Rectal smooth muscle tissue (tissue), 1 donor: ENCODE measurements around the gene PRSS56.

Source experiments
- H3K27ac ChIP-seq: one replicate; pipeline ENCODE4 v1.7.0; 2013; ENCODE audit warnings: low read depth, low read length, inconsistent platforms
- H3K27me3 ChIP-seq: one replicate; pipeline ENCODE4 v1.7.0; 2013; ENCODE audit warnings: low read length; ENCODE audit not compliant: control insufficient read depth, insufficient read depth
- H3K36me3 ChIP-seq: one replicate; pipeline ENCODE4 v1.7.0; 2013; ENCODE audit warnings: low read length; ENCODE audit not compliant: control insufficient read depth, insufficient read depth
- H3K4me1 ChIP-seq: one replicate; pipeline ENCODE4 v1.7.0; 2013; ENCODE audit warnings: low read length; ENCODE audit not compliant: control insufficient read depth, insufficient read depth
- H3K4me3 ChIP-seq: one replicate; pipeline ENCODE4 v1.7.0; 2013; ENCODE audit warnings: low read length
- H3K9ac ChIP-seq: one replicate; pipeline ENCODE4 v1.7.0; 2013; ENCODE audit warnings: low read length

Gene PRSS56

GRCh38 chr2:232519581-232520438 is at the start of gene PRSS56:
Gene PRSS56, plus strand, starts transcription at chr2:232520388. Its CDS starts 211 bp downstream, at chr2:232520599.
- Histone ChIP-seq H3K36me3 (no peaks in the 10 kb centered on the region), H3K4me3 (no peak within 1 kb of the TSS), H3K27me3 (peaks cover 29% of the 10 kb centered on the region), H3K9ac (no peak within 1 kb of the TSS), H3K4me1 (no peaks in the 10 kb centered on the region), H3K27ac (no peak within 1 kb of the TSS)

GRCh38 chr2:232473467-232473890 is 46.7 kb upstream of the PRSS56 start:
- no peaks in the 10 kb centered on the region for H3K4me1 ChIP-seq
- no peak overlapping the region for H3K9ac ChIP-seq
- H3K4me3 ChIP-seq, result no peak overlapping the region
- no peaks in the 10 kb centered on the region for H3K36me3 ChIP-seq
- no peaks in the 10 kb centered on the region for H3K27me3 ChIP-seq
- H3K27ac ChIP-seq, result no peak overlapping the region

GRCh38 chr2:232476045-232476444 is 44.1 kb upstream of the PRSS56 start:
- no peaks in the 10 kb centered on the region for H3K4me1 ChIP-seq
- no peak overlapping the region for H3K4me3 ChIP-seq
- no peak overlapping the region for H3K9ac ChIP-seq
- H3K36me3 ChIP-seq, result no peaks in the 10 kb centered on the region
- no peaks in the 10 kb centered on the region for H3K27me3 ChIP-seq
- H3K27ac ChIP-seq, result no peak overlapping the region

GRCh38 chr2:232476791-232477190 is 43.4 kb upstream of the PRSS56 start:
- Histone ChIP-seq H3K4me1 (no peaks in the 10 kb centered on the region), H3K36me3 (no peaks in the 10 kb centered on the region), H3K4me3 (no peak overlapping the region), H3K27me3 (no peaks in the 10 kb centered on the region), H3K9ac (no peak overlapping the region), H3K27ac (no peak overlapping the region)

- Histone ChIP-seq H3K4me1 (no peaks in the 10 kb centered on the region), H3K4me3 (no peak overlapping the region), H3K36me3 (no peaks in the 10 kb centered on the region), H3K27me3 (no peaks in the 10 kb centered on the region), H3K27ac (no peak overlapping the region), H3K9ac (no peak overlapping the region)
Measured at GRCh38 chr2:232477751-232478510, 42.3 kb upstream of the PRSS56 start.

- H3K27me3 ChIP-seq, result peaks cover 6% of the 10 kb centered on the region
- H3K27ac ChIP-seq, result no peak overlapping the region
- H3K9ac ChIP-seq, result no peak overlapping the region
- no peaks in the 10 kb centered on the region for H3K4me1 ChIP-seq
- H3K4me3 ChIP-seq, result no peak overlapping the region
- no peaks in the 10 kb centered on the region for H3K36me3 ChIP-seq
Measured at GRCh38 chr2:232478571-232479340, 41.4 kb upstream of the PRSS56 start.

GRCh38 chr2:232479341-232480200 is 40.6 kb upstream of the PRSS56 start:
- Histone ChIP-seq H3K9ac (no peak overlapping the region), H3K27ac (no peak overlapping the region), H3K36me3 (no peaks in the 10 kb centered on the region), H3K4me1 (no peaks in the 10 kb centered on the region), H3K4me3 (no peak overlapping the region), H3K27me3 (peaks cover 10% of the 10 kb centered on the region)

GRCh38 chr2:232480201-232481190 is 39.7 kb upstream of the PRSS56 start:
- Histone ChIP-seq H3K27ac (no peak overlapping the region), H3K4me1 (no peaks in the 10 kb centered on the region), H3K9ac (no peak overlapping the region), H3K4me3 (no peak overlapping the region), H3K36me3 (no peaks in the 10 kb centered on the region), H3K27me3 (peaks cover 15% of the 10 kb centered on the region)

GRCh38 chr2:232481322-232482140 is 38.7 kb upstream of the PRSS56 start:
- no peak overlapping the region for H3K4me3 ChIP-seq
- no peaks in the 10 kb centered on the region for H3K4me1 ChIP-seq
- peaks cover 19% of the 10 kb centered on the region for H3K27me3 ChIP-seq
- H3K9ac ChIP-seq, result no peak overlapping the region
- no peak overlapping the region for H3K27ac ChIP-seq
- H3K36me3 ChIP-seq, result no peaks in the 10 kb centered on the region
